Lung (tissue), 12 donors: Measurements from ENCODE around the gene CD3G. TPM values are rescaled to one million over a fixed set of nuclear protein-coding genes. Genes with fewer than 3 reads are reported as not detected.
"Not testable (repeated sequence)": the region's sequence is repeated elsewhere in the genome, so short reads cannot be mapped to it uniquely, and the experiment has no call there.

Source experiments
- ATAC-seq: fragments of 200-7000 bp; cut with Tn5 transposase; one replicate; pipeline ENCODE4 v1.9.1; 2020; ENCODE audit warnings: moderate number of reproducible peaks; ENCODE audit not compliant: insufficient read depth, low FRiP score
- DNase-seq, 3 donors: peaks; one replicate each; pipeline ENCODE4 v3.0.0-alpha.2; 2013 to 2017
- H3K27ac ChIP-seq, 2 donors: one replicate each; pipeline ENCODE4 v1.5.1; 2013; ENCODE audit warnings: mild to moderate bottlenecking in 2 of 2, moderate library complexity in 2 of 2, control low read depth in 1 of 2, inconsistent platforms in 1 of 2, low read depth in 1 of 2, low read length in 1 of 2
- H3K27me3 ChIP-seq, 3 donors: one replicate each; pipeline ENCODE4 v1.5.1; 2013; ENCODE audit warnings: low read length in 2 of 3; ENCODE audit not compliant: control insufficient read depth in 3 of 3, insufficient read depth in 3 of 3
- H3K36me3 ChIP-seq, 4 donors: one replicate each; pipeline ENCODE4 v1.5.1; 2013; ENCODE audit warnings: low read length in 4 of 4, mild to moderate bottlenecking in 1 of 4, moderate library complexity in 1 of 4; ENCODE audit not compliant: control insufficient read depth in 4 of 4, insufficient read depth in 4 of 4
- H3K4me1 ChIP-seq, 5 donors: one replicate each; pipeline ENCODE4 v1.5.1; 2013; ENCODE audit warnings: low read length in 5 of 5, mild to moderate bottlenecking in 2 of 5, moderate library complexity in 1 of 5; ENCODE audit not compliant: control insufficient read depth in 5 of 5, insufficient read depth in 5 of 5
- H3K4me3 ChIP-seq: one replicate; pipeline ENCODE4 v1.5.1; 2013; ENCODE audit warnings: mild to moderate bottlenecking, control low read depth, moderate library complexity
- H3K9ac ChIP-seq, 2 donors: one replicate each; pipeline ENCODE4 v1.5.1; 2013; ENCODE audit warnings: low read length in 2 of 2, control low read depth in 1 of 2; ENCODE audit not compliant: insufficient read depth in 1 of 2
- H3K9me3 ChIP-seq, 4 donors: one replicate each; pipeline ENCODE4 v1.5.1; 2013; ENCODE audit warnings: low read length in 3 of 4, mild to moderate bottlenecking in 1 of 4, moderate library complexity in 1 of 4; ENCODE audit not compliant: control insufficient read depth in 4 of 4, insufficient read depth in 3 of 4
- WGBS, 2 donors: extraction: QIAGEN DNeasy Blood & Tissue Kit; methylation state at CpG; one replicate each; pipeline ENCODE4 v1.1.7; 2013; 5-methylcytosine and 5-hydroxymethylcytosine counted together
- polyA plus RNA-seq, 2 donors: library from polyadenylated mRNA; stranded (reverse); fragments of 200-250 nt; gene quantifications; one replicate each; pipeline ENCODE4 v1.2.1, GENCODE V29; 2013
- total RNA-seq, 2 donors: library from RNA; depleted of rRNA in 1 of 2; stranded (reverse); fragments of >200 nt in 1 of 2; gene quantifications; one replicate each; pipeline ENCODE4 v1.2.1, GENCODE V29; 2014 to 2021
- TF ChIP-seq, protein P1 (sequence below): IDR thresholded peaks from 2 replicates; pipeline ENCODE4 v1.5.1; 2012; ENCODE audit warnings: mild to moderate bottlenecking; ENCODE audit errors: control extremely low read depth, extremely low read depth
- donor health status: control.
- donor health status: control.
- donor health status: Bipolar disorder and iron deficiency.
- donor health status: healthy.
- donor health status: DM: yes; HTN: yes; CAD: no.

CD3G gene
- total and polyA plus RNA-seq, 4 donors, result 0.55 to 2.7 (median 1.1) TPM

DNA sequence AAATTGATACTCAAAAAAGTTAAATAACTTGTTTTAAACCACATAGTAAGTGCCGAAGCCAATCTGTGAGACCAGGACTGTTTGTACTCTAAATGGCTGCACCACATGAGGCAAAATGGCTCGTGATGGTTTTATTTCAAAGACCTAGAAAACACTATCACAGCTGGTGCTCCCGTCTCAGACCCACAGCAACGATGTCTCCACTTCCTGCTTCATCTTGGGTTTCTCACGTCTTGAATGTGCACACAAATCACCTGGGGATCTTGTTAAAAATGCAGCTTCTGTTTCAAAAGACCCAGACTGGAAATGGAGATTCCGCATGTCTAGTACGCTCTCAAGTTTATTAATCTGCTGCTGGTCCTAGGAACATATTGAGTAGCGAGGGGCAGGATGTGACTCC, 38.4 kb upstream of the CD3G start:
- peaks cover 0 to 6% (median 3%) of the 10 kb centered on the region in 3 donors for H3K27me3 ChIP-seq
- no peak overlapping the region for H3K4me3 ChIP-seq
- WGBS, 2 donors, result 66 to 67% methylated on average over 8 of the region's 8 CpGs
- no peak overlapping the region for H3K27ac ChIP-seq
- no peaks in the 10 kb centered on the region for H3K36me3 ChIP-seq
- TF ChIP-seq, protein P1, sequence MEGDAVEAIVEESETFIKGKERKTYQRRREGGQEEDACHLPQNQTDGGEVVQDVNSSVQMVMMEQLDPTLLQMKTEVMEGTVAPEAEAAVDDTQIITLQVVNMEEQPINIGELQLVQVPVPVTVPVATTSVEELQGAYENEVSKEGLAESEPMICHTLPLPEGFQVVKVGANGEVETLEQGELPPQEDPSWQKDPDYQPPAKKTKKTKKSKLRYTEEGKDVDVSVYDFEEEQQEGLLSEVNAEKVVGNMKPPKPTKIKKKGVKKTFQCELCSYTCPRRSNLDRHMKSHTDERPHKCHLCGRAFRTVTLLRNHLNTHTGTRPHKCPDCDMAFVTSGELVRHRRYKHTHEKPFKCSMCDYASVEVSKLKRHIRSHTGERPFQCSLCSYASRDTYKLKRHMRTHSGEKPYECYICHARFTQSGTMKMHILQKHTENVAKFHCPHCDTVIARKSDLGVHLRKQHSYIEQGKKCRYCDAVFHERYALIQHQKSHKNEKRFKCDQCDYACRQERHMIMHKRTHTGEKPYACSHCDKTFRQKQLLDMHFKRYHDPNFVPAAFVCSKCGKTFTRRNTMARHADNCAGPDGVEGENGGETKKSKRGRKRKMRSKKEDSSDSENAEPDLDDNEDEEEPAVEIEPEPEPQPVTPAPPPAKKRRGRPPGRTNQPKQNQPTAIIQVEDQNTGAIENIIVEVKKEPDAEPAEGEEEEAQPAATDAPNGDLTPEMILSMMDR, result no peak
- no peaks in the 10 kb centered on the region for H3K9me3 ChIP-seq
- ATAC-seq (no peak), DNase-seq (no peak)
- no peaks in the 10 kb centered on the region for H3K4me1 ChIP-seq
- H3K9ac ChIP-seq, result no peak overlapping the region

DNA sequence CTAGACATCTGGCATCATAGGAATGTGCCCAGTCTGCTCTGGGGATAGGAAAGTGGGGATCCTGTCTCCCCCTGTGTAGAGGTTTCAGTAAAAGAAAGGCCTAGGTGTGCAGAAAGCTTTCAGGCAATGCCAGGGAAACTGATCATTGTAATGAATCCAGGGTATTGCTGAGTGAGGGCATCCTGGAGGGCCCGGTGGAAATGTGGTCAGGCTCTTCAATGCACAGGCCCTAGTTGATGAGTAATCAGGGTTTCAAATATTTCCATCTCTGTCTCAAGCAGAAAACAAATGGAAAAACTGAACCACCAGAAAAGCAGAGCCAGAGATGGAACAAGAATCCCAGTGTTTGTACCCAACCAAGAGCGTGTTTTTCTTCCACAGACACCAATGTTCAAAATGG, 37.6 kb upstream of the CD3G start:
- TF ChIP-seq, protein P1, result no peak
- DNase-seq, result no peak
- Histone ChIP-seq H3K4me1 (no peaks in the 10 kb centered on the region), H3K36me3 (no peaks in the 10 kb centered on the region), H3K27ac (no peak overlapping the region), H3K4me3 (no peak overlapping the region), H3K9ac (no peak overlapping the region), H3K9me3 (no peaks in the 10 kb centered on the region), H3K27me3 (peaks cover 0 to 3% (median 3%) of the 10 kb centered on the region in 3 donors)
- ATAC-seq, result no peak
- WGBS, 2 donors, result 77 to 85% methylated on average over 2 of the region's 2 CpGs

DNA sequence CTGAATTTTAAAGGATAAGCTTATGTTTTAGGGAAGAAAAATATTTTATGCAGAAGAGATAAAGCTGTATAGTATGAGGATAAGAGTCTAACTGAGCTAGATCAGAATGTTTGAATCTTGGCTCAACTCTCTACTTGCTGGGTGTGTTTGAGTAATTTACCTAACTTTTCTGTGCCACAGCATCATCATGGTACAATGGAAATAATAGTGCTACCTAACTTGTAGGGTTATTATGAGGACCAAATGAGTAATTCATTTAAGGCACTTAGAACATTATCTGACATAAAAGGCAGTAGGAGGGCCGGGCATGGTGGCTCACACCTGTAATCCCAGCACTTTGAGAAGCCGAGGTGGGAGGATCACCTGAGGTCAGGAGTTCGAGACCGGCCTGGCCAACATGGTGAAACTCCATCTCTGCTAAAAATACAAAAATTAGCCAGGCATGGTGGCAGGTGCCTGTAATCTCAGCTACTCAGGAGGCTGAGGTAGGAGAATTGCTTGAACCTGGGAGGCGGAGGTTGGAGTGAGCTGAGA, 35.1 kb upstream of the CD3G start:
- not testable (repeated sequence) for H3K27me3 ChIP-seq, H3K4me1 ChIP-seq, DNase-seq, H3K27ac ChIP-seq, ATAC-seq, H3K9me3 ChIP-seq, H3K4me3 ChIP-seq, H3K9ac ChIP-seq, H3K36me3 ChIP-seq
- WGBS, 2 donors, result 94 to 95% methylated on average over 5 of the region's 5 CpGs

DNA sequence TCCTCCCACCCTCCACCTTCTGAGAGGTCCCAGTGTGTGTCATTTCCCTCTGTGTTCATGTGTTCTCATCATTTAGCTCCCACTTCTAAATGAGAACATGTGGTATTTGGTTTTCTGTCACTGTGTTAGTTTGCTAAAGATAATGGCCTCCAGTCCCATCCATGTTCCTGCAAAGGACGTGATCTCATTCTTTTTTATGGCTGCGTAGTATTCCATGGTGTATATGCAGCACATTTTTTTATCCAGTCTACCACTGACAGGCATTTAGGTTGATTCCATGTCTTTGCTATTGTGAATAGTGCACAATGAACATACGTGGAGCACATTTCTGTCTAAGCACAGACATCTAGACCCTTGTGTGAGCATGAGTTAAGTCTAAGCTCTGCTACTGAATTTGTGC, 33.9 kb upstream of the CD3G start:
- peaks cover 0 to 4% (median 0%) of the 10 kb centered on the region in 5 donors for H3K4me1 ChIP-seq
- H3K36me3 ChIP-seq, result no peaks in the 10 kb centered on the region
- no peaks in the 10 kb centered on the region for H3K9me3 ChIP-seq
- H3K4me3 ChIP-seq, result no peak overlapping the region
- no peak overlapping the region for H3K27ac ChIP-seq
- no peak for ATAC-seq
- H3K27me3 ChIP-seq, result peaks cover 0 to 3% (median 0%) of the 10 kb centered on the region in 3 donors
- TF ChIP-seq, protein P1, result no peak
- no peak overlapping the region for H3K9ac ChIP-seq
- no peak for DNase-seq
- 94 to 96% methylated on average over 3 of the region's 3 CpGs for WGBS, 2 donors
